Endodermal cell (in vitro differentiated cells): ENCODE data around the gene ZNF775. TPM values are rescaled to one million over a fixed set of nuclear protein-coding genes. Genes with fewer than 3 reads are reported as not detected.

Experiments used
- DNase-seq: peaks from one replicate; pipeline ENCODE4 v3.0.0-alpha.2; 2017
- H3K27ac ChIP-seq: 2 replicates; pipeline ENCODE4 v1.5.1; 2013; ENCODE audit warnings: mild to moderate bottlenecking, low read depth, low read length, moderate library complexity
- H3K27me3 ChIP-seq: 2 replicates; pipeline ENCODE4 v1.6.1; 2013; ENCODE audit warnings: mild to moderate bottlenecking, low read length, moderate library complexity; ENCODE audit not compliant: insufficient read depth, control insufficient read depth, poor library complexity, severe bottlenecking
- H3K36me3 ChIP-seq: 2 replicates; pipeline ENCODE4 v1.7.0; 2013; ENCODE audit warnings: mild to moderate bottlenecking, low read length, moderate library complexity; ENCODE audit not compliant: control insufficient read depth, insufficient read depth
- H3K4me1 ChIP-seq: one replicate; pipeline ENCODE4 v1.7.0; 2013; ENCODE audit warnings: low read length; ENCODE audit not compliant: control insufficient read depth, insufficient read depth
- H3K4me3 ChIP-seq: 2 replicates; pipeline ENCODE4 v1.5.1; 2013; ENCODE audit warnings: mild to moderate bottlenecking, low read length, moderate library complexity
- H3K9ac ChIP-seq: 2 replicates; pipeline ENCODE4 v1.6.1; 2013; ENCODE audit warnings: mild to moderate bottlenecking, low read length, moderate library complexity; ENCODE audit not compliant: poor library complexity, severe bottlenecking; ENCODE audit errors: extremely low read depth
- H3K9me3 ChIP-seq: 2 replicates; pipeline ENCODE4 v1.6.1; 2013; ENCODE audit warnings: mild to moderate bottlenecking, low read length, moderate library complexity; ENCODE audit not compliant: control insufficient read depth
- H3K27ac Mint-ChIP-seq: 2 replicates; pipeline ENCODE4 v1.8.0; 2020; ENCODE audit warnings: mixed read lengths
- H3K27me3 Mint-ChIP-seq: 2 replicates; pipeline ENCODE4 v1.8.0; 2021; ENCODE audit warnings: mild to moderate bottlenecking, mixed read lengths; ENCODE audit not compliant: insufficient read depth
- H3K36me3 Mint-ChIP-seq: 2 replicates; pipeline ENCODE4 v1.8.0; 2020; ENCODE audit warnings: low read depth, mixed read lengths
- H3K4me1 Mint-ChIP-seq: 2 replicates; pipeline ENCODE4 v1.8.0; 2020; ENCODE audit warnings: mixed read lengths
- H3K4me3 Mint-ChIP-seq: 2 replicates; pipeline ENCODE4 v1.8.0; 2020; ENCODE audit warnings: mild to moderate bottlenecking, moderate library complexity, mixed read lengths
- H3K9me3 Mint-ChIP-seq: 2 replicates; pipeline ENCODE4 v1.8.0; 2020; ENCODE audit warnings: mild to moderate bottlenecking, mixed read lengths
- WGBS, 2 experiments: methylation state at CpG; one replicate each; pipeline versions ENCODE4 v1.1.5 to v1.1.7; 2013; ENCODE audit warnings: missing lambda C conversion rate in 2 of 2, mixed read lengths in 1 of 2; ENCODE audit not compliant: insufficient coverage in 1 of 2, insufficient read length in 1 of 2; 5-methylcytosine and 5-hydroxymethylcytosine counted together
- total RNA-seq, 2 donors: library from RNA; stranded (reverse); fragmentation: NEBNext Ultra II Directional in 1 of 2; extraction: Animal tissue kit (Norgen Biotek cat#: 25700) in 1 of 2; gene quantifications; 2 replicates in 1 of 2; 3 replicates in 1 of 2; pipeline ENCODE4 v1.2.1, GENCODE V29; 2021
- TF ChIP-seq, protein P1 (sequence below): fragments of 200-600 bp; sonication (generic); conservative IDR thresholded peaks from 2 replicates; pipeline ENCODE4 v1.5.0; 2021; ENCODE audit warnings: antibody characterized with exemption, mild to moderate bottlenecking

The ZNF775 gene
- total RNA-seq, 2 donors from 2014 or later: 10.0 to 11.3 TPM

DNA sequence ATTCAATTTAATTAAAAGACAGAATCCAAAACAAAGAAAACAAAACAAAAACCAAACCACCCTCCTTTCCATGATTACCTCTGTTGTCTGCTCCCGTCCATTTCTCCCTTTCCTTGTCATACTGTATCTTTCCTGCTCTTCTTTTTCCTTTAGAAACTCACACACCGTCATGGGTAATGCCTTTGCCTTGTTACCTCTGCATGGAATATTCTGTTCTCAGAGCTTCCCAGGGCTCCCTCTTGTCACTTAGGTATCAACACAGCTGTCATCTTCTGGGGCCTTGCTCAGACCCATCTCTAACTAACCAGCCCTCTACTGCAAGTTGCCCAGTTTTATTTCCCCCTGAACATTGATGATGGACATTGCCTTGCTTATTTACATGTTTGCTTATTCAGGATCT, 41.1 kb downstream of the ZNF775 start:
- H3K9me3 ChIP-seq: no peaks in the 10 kb centered on the region
- no peak overlapping the region for H3K27ac ChIP-seq
- H3K9ac ChIP-seq: no peak overlapping the region
- no peaks in the 10 kb centered on the region for H3K4me1 Mint-ChIP-seq
- no peak overlapping the region for H3K27ac Mint-ChIP-seq
- TF ChIP-seq, protein P1, sequence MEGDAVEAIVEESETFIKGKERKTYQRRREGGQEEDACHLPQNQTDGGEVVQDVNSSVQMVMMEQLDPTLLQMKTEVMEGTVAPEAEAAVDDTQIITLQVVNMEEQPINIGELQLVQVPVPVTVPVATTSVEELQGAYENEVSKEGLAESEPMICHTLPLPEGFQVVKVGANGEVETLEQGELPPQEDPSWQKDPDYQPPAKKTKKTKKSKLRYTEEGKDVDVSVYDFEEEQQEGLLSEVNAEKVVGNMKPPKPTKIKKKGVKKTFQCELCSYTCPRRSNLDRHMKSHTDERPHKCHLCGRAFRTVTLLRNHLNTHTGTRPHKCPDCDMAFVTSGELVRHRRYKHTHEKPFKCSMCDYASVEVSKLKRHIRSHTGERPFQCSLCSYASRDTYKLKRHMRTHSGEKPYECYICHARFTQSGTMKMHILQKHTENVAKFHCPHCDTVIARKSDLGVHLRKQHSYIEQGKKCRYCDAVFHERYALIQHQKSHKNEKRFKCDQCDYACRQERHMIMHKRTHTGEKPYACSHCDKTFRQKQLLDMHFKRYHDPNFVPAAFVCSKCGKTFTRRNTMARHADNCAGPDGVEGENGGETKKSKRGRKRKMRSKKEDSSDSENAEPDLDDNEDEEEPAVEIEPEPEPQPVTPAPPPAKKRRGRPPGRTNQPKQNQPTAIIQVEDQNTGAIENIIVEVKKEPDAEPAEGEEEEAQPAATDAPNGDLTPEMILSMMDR: no peak
- H3K4me1 ChIP-seq: no peaks in the 10 kb centered on the region
- H3K36me3 ChIP-seq: no peaks in the 10 kb centered on the region
- no peak overlapping the region for H3K4me3 ChIP-seq
- H3K27me3 ChIP-seq: peaks cover 8% of the 10 kb centered on the region
- H3K36me3 Mint-ChIP-seq: no peaks in the 10 kb centered on the region
- H3K4me3 Mint-ChIP-seq: no peak overlapping the region
- 83 to 88% methylated on average over 2 of the region's 2 CpGs for WGBS, 2 experiments
- peaks cover 16% of the 10 kb centered on the region for H3K27me3 Mint-ChIP-seq
- DNase-seq: peak; percentile 21
- no peaks in the 10 kb centered on the region for H3K9me3 Mint-ChIP-seq

DNA sequence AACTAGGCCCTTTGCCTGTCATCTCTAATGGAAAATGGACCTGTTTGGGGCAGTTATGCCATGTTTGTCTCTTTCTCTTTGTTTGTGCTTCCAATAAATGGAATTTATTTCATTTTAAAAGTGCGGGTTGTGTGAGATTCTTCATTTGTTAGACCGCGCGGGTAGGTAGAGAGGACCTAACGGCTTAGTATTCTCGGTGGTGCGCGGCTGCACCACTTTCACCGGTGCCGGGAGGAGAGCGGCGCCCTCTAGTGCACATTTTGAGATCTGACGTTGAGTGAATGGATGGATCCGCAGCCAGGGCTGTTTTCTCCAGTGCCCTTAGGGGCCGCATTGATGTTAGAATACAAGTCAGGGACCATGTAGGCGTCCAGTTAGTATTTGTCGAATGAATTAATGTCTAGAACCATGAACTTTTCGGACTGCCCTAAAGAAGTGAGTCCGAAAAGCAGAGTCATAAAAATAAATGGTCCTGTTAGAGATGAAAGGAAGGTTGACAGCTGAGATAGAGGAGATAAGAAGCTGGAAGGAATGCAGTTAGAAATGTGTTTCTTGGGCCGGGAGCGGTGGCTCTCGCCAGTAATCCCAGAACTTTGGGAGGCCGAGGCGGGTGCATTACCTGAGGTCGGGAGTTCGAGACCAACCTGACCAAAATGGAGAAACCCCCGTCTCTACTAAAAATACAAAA, 42.0 kb downstream of the ZNF775 start:
- Histone ChIP-seq H3K4me1 (no peaks in the 10 kb centered on the region), H3K27me3 (peaks cover 8% of the 10 kb centered on the region), H3K9ac (no peak overlapping the region), H3K9me3 (no peaks in the 10 kb centered on the region), H3K4me3 (no peak overlapping the region), H3K36me3 (no peaks in the 10 kb centered on the region), H3K27ac (no peak overlapping the region)
- Mint-ChIP-seq H3K36me3 (no peaks in the 10 kb centered on the region), H3K4me3 (no peak overlapping the region), H3K4me1 (no peaks in the 10 kb centered on the region), H3K27ac (no peak overlapping the region), H3K9me3 (no peaks in the 10 kb centered on the region), H3K27me3 (peaks cover 16% of the 10 kb centered on the region)
- TF ChIP-seq, protein P1: peak; percentile 95
- DNase-seq: peak; percentile 95
- WGBS, 2 experiments: 31 to 32% methylated on average over 14 to 27 of the region's 27 CpGs

DNA sequence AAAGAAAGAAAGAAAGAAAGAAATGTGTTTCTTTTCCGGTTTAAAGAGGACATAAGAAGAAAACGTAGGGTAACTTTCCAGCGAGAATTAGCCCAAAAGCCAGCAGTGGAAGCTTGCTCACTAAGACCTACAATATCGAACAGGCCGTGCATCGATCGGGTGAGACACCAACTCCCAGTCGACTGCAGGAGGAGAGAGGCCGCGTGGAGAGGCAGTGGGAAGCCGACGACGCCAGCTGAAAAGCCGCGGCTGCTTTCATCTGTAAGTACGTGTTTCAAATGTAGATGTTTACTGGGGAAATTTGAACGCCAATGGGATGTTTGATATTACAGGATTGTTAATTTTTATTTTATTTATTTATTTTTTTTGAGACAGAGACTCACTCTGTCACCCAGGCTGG, 42.7 kb downstream of the ZNF775 start:
- no peak overlapping the region for H3K27ac ChIP-seq
- no peaks in the 10 kb centered on the region for H3K4me1 ChIP-seq
- H3K4me3 ChIP-seq: no peak overlapping the region
- no peak for DNase-seq
- Mint-ChIP-seq H3K9me3 (no peaks in the 10 kb centered on the region), H3K27me3 (peaks cover 16% of the 10 kb centered on the region), H3K27ac (no peak overlapping the region), H3K4me1 (no peaks in the 10 kb centered on the region), H3K4me3 (no peak overlapping the region), H3K36me3 (no peaks in the 10 kb centered on the region)
- no peak overlapping the region for H3K9ac ChIP-seq
- no peaks in the 10 kb centered on the region for H3K36me3 ChIP-seq
- 76 to 84% methylated on average over 11 to 17 of the region's 17 CpGs for WGBS, 2 experiments
- TF ChIP-seq, protein P1: no peak
- H3K27me3 ChIP-seq: peaks cover 8% of the 10 kb centered on the region
- no peaks in the 10 kb centered on the region for H3K9me3 ChIP-seq
